Measurements from ENCODE around the gene SYT12.
"Not testable (repeated sequence)": the region's sequence is repeated elsewhere in the genome, so short reads cannot be mapped to it uniquely, and the experiment has no call there.

Gene SYT12

GRCh38 chr11:67022961-67023956 lies at the start of gene SYT12:
Gene SYT12, plus strand, starts transcription at chr11:67023134. Its CDS starts 7,011 bp downstream, at chr11:67030145.
- DNase-seq (ENCODE audit: low spot score): no peak

GRCh38 chr11:66973956-66974580 lies 48.9 kb upstream of the SYT12 start:
- DNase-seq (ENCODE audit: low spot score): no peak

- no peak for DNase-seq (ENCODE audit: low spot score)
These were observed 48.1 kb upstream of the SYT12 start, which contains the start of gene C11orf86 for GRCh38 chr11:66974724-66975404. Gene C11orf86, plus strand, starts transcription at chr11:66975304. Its CDS starts 59 bp downstream, at chr11:66975363.

GRCh38 chr11:66975405-66976027 lies 47.4 kb upstream of the SYT12 start:
- no peak for DNase-seq (ENCODE audit: low spot score)

- no peak for DNase-seq (ENCODE audit: low spot score)
These were observed 46.9 kb upstream of the SYT12 start for GRCh38 chr11:66976028-66976467.

- no peak for DNase-seq (ENCODE audit: low spot score)
These were observed 46.0 kb upstream of the SYT12 start for GRCh38 chr11:66976925-66977324.

GRCh38 chr11:66978229-66978628 lies 44.7 kb upstream of the SYT12 start:
- DNase-seq (ENCODE audit: low spot score): no peak

- no peak for DNase-seq (ENCODE audit: low spot score)
These were observed 44.2 kb upstream of the SYT12 start for GRCh38 chr11:66978717-66979116.

GRCh38 chr11:66979336-66979980 lies 43.5 kb upstream of the SYT12 start:
- no peak for DNase-seq (ENCODE audit: low spot score)

GRCh38 chr11:66981976-66982578 lies 40.9 kb upstream of the SYT12 start:
- DNase-seq (ENCODE audit: low spot score): peak; percentile 83

GRCh38 chr11:66983275-66983924 lies 39.5 kb upstream of the SYT12 start:
- DNase-seq (ENCODE audit: low spot score): no peak

GRCh38 chr11:66985508-66986177 lies 37.3 kb upstream of the SYT12 start:
- no peak for DNase-seq (ENCODE audit: low spot score)

GRCh38 chr11:66986178-66986545 lies 36.8 kb upstream of the SYT12 start:
- no peak for DNase-seq (ENCODE audit: low spot score)

- DNase-seq (ENCODE audit: low spot score): no peak
These were observed 35.7 kb upstream of the SYT12 start for GRCh38 chr11:66987158-66987620.

- no peak for DNase-seq (ENCODE audit: low spot score)
These were observed 34.9 kb upstream of the SYT12 start for GRCh38 chr11:66987924-66988637.

- not testable (repeated sequence) for DNase-seq (ENCODE audit: low spot score)
These were observed 34.2 kb upstream of the SYT12 start for GRCh38 chr11:66988741-66989140.

GRCh38 chr11:66989360-66989759 lies 33.6 kb upstream of the SYT12 start:
- not testable (repeated sequence) for DNase-seq (ENCODE audit: low spot score)

- DNase-seq (ENCODE audit: low spot score): no peak
These were observed 30.9 kb upstream of the SYT12 start for GRCh38 chr11:66992041-66992440.

GRCh38 chr11:66996609-66997273 lies 26.2 kb upstream of the SYT12 start:
- DNase-seq (ENCODE audit: low spot score): no peak
